IMR-90 (cell line): ENCODE results near the gene FAH. TPM values are rescaled to one million over a fixed set of nuclear protein-coding genes. Genes with fewer than 3 reads are reported as not detected.

Experiments used
- ATAC-seq: fragments of 200-7000 bp; cut with Tn5 transposase; 2 replicates; pipeline ENCODE4 v1.9.1; 2020; ENCODE audit warnings: low read depth, mild to moderate bottlenecking, moderate library complexity
- BruUV-seq: library from RNA; stranded (reverse); fragments of 400-500 nt; replicated peaks from 2 replicates; lab custom pipeline; 2021; lab: Mats Ljungman, UMichigan
- CTCF ChIA-PET: fragments of 300-600 bp; formaldehyde crosslinking; extraction: SDS; loops from one replicate; lab custom pipeline; 2021; ENCODE audit warnings: antibody characterized with exemption; lab: Yijun Ruan, JAX
- POLR2A ChIA-PET: fragments of 300-600 bp; sonication (Branson Sonifier 250); formaldehyde crosslinking; loops from one replicate; lab custom pipeline; 2022; ENCODE audit warnings: antibody characterized with exemption; ENCODE audit not compliant: unreplicated experiment; lab: Charles Lee
- DNase-seq: peaks from one replicate; pipeline ENCODE4 v3.0.0; 2013
- H2AFZ ChIP-seq: replicated peaks from 2 replicates; pipeline ENCODE3; 2013; ENCODE audit warnings: low read length, mild to moderate bottlenecking; ENCODE audit not compliant: poor library complexity
- H2AK5ac ChIP-seq: 2 replicates; pipeline ENCODE4 v1.6.1; 2013; ENCODE audit warnings: low read depth, low read length, inconsistent platforms
- H2AK9ac ChIP-seq: replicated peaks from 2 replicates; pipeline ENCODE3; 2013; ENCODE audit warnings: mild to moderate bottlenecking, low read depth, low read length, moderate library complexity; ENCODE audit not compliant: poor library complexity
- H2BK120ac ChIP-seq: 2 replicates; pipeline ENCODE4 v1.6.1; 2013; ENCODE audit warnings: low read depth, low read length, inconsistent platforms
- H2BK15ac ChIP-seq: 3 replicates; pipeline ENCODE4 v1.6.1; 2013; ENCODE audit warnings: low read depth, low read length, inconsistent platforms
- H2BK20ac ChIP-seq: 2 replicates; pipeline ENCODE4 v1.6.1; 2013; ENCODE audit warnings: low read depth, mild to moderate bottlenecking, inconsistent platforms, low read length, moderate library complexity
- H2BK5ac ChIP-seq: 2 replicates; pipeline ENCODE4 v1.6.1; 2013; ENCODE audit warnings: mild to moderate bottlenecking, low read depth, low read length, inconsistent platforms; ENCODE audit not compliant: poor library complexity, severe bottlenecking
- H3K14ac ChIP-seq: replicated peaks from 2 replicates; pipeline ENCODE4 v1.6.1; 2013; ENCODE audit warnings: low read depth, low read length, inconsistent platforms
- H3K18ac ChIP-seq: 2 replicates; pipeline ENCODE4 v1.6.1; 2013; ENCODE audit warnings: low read depth, low read length, control low read depth
- H3K23ac ChIP-seq: 2 replicates; pipeline ENCODE4 v1.6.1; 2013; ENCODE audit warnings: low read depth, low read length, inconsistent platforms
- H3K27ac ChIP-seq: 2 replicates; pipeline ENCODE4 v1.5.1; 2013; ENCODE audit warnings: mild to moderate bottlenecking, control low read depth, low read length; ENCODE audit not compliant: insufficient read depth
- H3K27me3 ChIP-seq: 2 replicates; pipeline ENCODE4 v1.6.1; 2013; ENCODE audit warnings: low read length; ENCODE audit not compliant: control insufficient read depth, insufficient read depth
- H3K36me3 ChIP-seq: 2 replicates; pipeline ENCODE4 v1.6.1; 2013; ENCODE audit warnings: low read length, mixed read lengths; ENCODE audit not compliant: control insufficient read depth, insufficient read depth
- H3K4ac ChIP-seq: 2 replicates; pipeline ENCODE4 v1.6.1; 2013; ENCODE audit warnings: low read depth, low read length, inconsistent platforms
- H3K4me1 ChIP-seq: 2 replicates; pipeline ENCODE4 v1.6.1; 2013; ENCODE audit warnings: low read length, mixed read lengths; ENCODE audit not compliant: control insufficient read depth, insufficient read depth
- H3K4me2 ChIP-seq: 2 replicates; pipeline ENCODE4 v1.6.1; 2013; ENCODE audit warnings: low read depth, mild to moderate bottlenecking, control low read depth, low read length, moderate library complexity
- H3K4me3 ChIP-seq: 2 replicates; pipeline ENCODE4 v1.5.1; 2013; ENCODE audit warnings: low read depth, mild to moderate bottlenecking, control low read depth, low read length, moderate library complexity; ENCODE audit not compliant: insufficient read depth
- H3K56ac ChIP-seq: 2 replicates; pipeline ENCODE4 v1.6.1; 2013; ENCODE audit warnings: low read length, inconsistent platforms; ENCODE audit not compliant: insufficient read depth; ENCODE audit errors: extremely low read depth
- H3K79me1 ChIP-seq, 2 experiments: 2 replicates each; pipeline ENCODE4 v1.6.1; 2013; ENCODE audit warnings: low read length in 2 of 2, inconsistent platforms in 1 of 2, low read depth in 1 of 2
- H3K9ac ChIP-seq: 2 replicates; pipeline ENCODE4 v1.6.1; 2013; ENCODE audit warnings: low read depth, low read length, control low read depth
- H3K9me1 ChIP-seq: 2 replicates; pipeline ENCODE4 v1.6.1; 2013; ENCODE audit warnings: low read length, inconsistent platforms; ENCODE audit not compliant: insufficient read depth
- H3K9me3 ChIP-seq: 2 replicates; pipeline ENCODE4 v1.6.1; 2013; ENCODE audit warnings: low read length; ENCODE audit not compliant: control insufficient read depth, insufficient read depth
- H4K20me1 ChIP-seq: 2 replicates; pipeline ENCODE4 v1.6.1; 2013; ENCODE audit warnings: low read length, inconsistent platforms; ENCODE audit not compliant: insufficient read depth
- H4K5ac ChIP-seq: 2 replicates; pipeline ENCODE4 v1.6.1; 2013; ENCODE audit warnings: mild to moderate bottlenecking, low read depth, low read length, control low read depth
- H4K8ac ChIP-seq, 2 experiments: 2 replicates each; pipeline ENCODE4 v1.6.1; 2013; ENCODE audit warnings: low read depth in 2 of 2, low read length in 2 of 2, control low read depth in 1 of 2, inconsistent platforms in 1 of 2
- H4K91ac ChIP-seq: 2 replicates; pipeline ENCODE4 v1.6.1; 2013; ENCODE audit warnings: low read depth, low read length, inconsistent platforms; ENCODE audit not compliant: insufficient read depth
- MAFK ChIP-seq: IDR thresholded peaks from 2 replicates; pipeline ENCODE4 v1.6.1; 2012; ENCODE audit warnings: low read depth, low read length, improper control_type of control experiment
- WGBS, 2 experiments: methylation state at CpG; one replicate each; pipeline versions ENCODE4 v1.1.5 to v1.1.7; 2013; ENCODE audit warnings: missing lambda C conversion rate in 2 of 2; ENCODE audit not compliant: insufficient read length in 1 of 2; ENCODE audit errors: extremely low coverage in 2 of 2; 5-methylcytosine and 5-hydroxymethylcytosine counted together
- dilution Hi-C: fragments of 300-500 bp; cut with HindIII; formaldehyde crosslinking; loops from one replicate; pipeline ENCODE4 v1.14.3; 2018; ENCODE audit warnings: low sequenced_read_pairs; ENCODE audit not compliant: unreplicated experiment
- in situ Hi-C: fragments of 300-500 bp; cut with MboI; formaldehyde crosslinking; loops from 3 replicates; pipeline ENCODE4 v1.14.3; 2019; ENCODE audit warnings: low sequenced_read_pairs, inconsistent platforms, mixed read lengths
- intact Hi-C: fragments of 100-400 bp; cut with micrococcal nuclease; formaldehyde crosslinking; loops from 2 replicates; pipeline ENCODE4 v1.10.0; 2022
- polyA plus RNA-seq, 3 experiments: library from polyadenylated mRNA; depleted of rRNA; stranded (reverse); fragments of >200 nt; gene quantifications; 2 replicates each; pipeline ENCODE4 v1.2.3, GENCODE V29; 2012; ENCODE audit warnings: low replicate concordance in 1 of 3
- total RNA-seq: library from RNA; depleted of rRNA; stranded (reverse); fragments of >200 nt; gene quantifications from 2 replicates; pipeline ENCODE4 v1.2.3, GENCODE V29; 2012

Gene FAH
- total and polyA plus RNA-seq, 2 of the 4 experiments (the other 2 are of a cell fraction) = 43.1 to 48.6 TPM

DNA sequence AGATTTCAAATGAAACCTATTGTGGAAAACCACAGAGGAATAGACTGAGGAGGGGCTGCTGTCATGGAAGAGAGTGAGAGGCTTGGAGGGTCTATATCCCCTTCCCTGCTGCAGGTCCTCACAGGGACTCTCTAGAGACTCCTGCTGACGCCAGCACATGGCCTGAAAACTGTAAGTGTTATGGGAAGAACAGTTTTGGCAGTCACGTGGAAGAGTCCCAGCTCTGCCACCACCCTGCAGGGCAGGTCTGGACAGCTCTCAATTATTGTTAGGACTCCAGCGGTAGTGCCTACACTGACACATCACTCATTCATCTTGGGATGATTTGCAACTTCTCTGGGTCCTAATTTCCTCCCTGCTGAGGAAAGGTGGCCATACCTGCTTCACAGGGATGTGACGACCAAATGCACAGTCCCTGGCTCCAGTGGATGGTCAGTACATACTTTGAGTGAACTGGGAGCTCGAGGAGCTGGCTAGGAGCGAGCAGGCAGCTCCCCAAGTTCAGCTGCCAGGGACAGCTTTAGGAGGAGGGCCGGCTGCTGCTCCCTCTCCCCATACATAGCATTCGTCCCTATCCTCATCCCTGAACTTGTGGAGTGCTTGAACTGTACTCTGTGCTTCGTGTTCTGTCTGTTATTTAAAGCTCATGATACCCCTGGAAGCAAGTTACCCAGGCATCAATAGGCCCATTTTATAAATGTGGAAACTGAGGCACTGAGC is 50.0 kb downstream of the FAH start:
- Histone ChIP-seq H2BK5ac (no peak overlapping the region), H2AK9ac (no peak overlapping the region), H3K4ac (no peak overlapping the region), H3K4me2 (no peak overlapping the region), H3K56ac (no peak overlapping the region), H3K9me3 (no peaks in the 10 kb centered on the region), H3K14ac (no peak overlapping the region), H2AFZ (no peak overlapping the region), H4K5ac (no peak overlapping the region), H2AK5ac (no peak overlapping the region), H4K20me1 (no peaks in the 10 kb centered on the region), H3K18ac (no peak overlapping the region), H3K9ac (no peak overlapping the region), H2BK15ac (no peak overlapping the region), H3K27me3 (peaks cover 25% of the 10 kb centered on the region), H3K4me1 (no peaks in the 10 kb centered on the region), H2BK20ac (no peak overlapping the region), H3K9me1 (peaks cover 3% of the 10 kb centered on the region; the same call in 1 of the 2 replicates), H4K8ac (no peak overlapping the region), H3K4me3 (no peak overlapping the region), H3K79me1 (no peaks in the 10 kb centered on the region), H3K36me3 (no peaks in the 10 kb centered on the region), H2BK120ac (no peak overlapping the region), H3K23ac (no peak overlapping the region), H4K91ac (no peak overlapping the region), H3K27ac (no peak overlapping the region)
- in situ Hi-C loops (no loop called here), intact Hi-C loops (no loop called here), dilution Hi-C loops (no loop called here)
- no TSS peak for BruUV-seq
- ATAC-seq (no peak), DNase-seq (no peak)
- TF ChIP-seq MAFK = no peak
- CTCF ChIA-PET = interaction anchor here (1.1 kb wide), 1 partner anchor 329 kb away, joined by 4 read pairs; no protein-coding TSS in a partner anchor
- WGBS, 2 experiments = no CpG with 5 or more reads among the region's 9 CpGs
- POLR2A ChIA-PET = no interaction called here
